Natural killer cell treated with Interleukin-12 subunit alpha and Interleukin-12 subunit beta and Interleukin-15 and Interleukin-18, amount 100 ng/mL, for 72 hours (primary cell): ENCODE measurements around the gene DUSP19. TPM values are rescaled to one million over a fixed set of nuclear protein-coding genes. Genes with fewer than 3 reads are reported as not detected.

Source experiments
- ATAC-seq, 2 donors: fragments of 150-1000 bp; cut with Tn5 transposase in 1 of 2; sonication (Bioruptor Pico), chemical (Tn5 transposase) in 1 of 2; 2 replicates each; pipeline ENCODE4 v1.10.0; 2021
- DNase-seq: peaks from one replicate; pipeline ENCODE4 v3.0.0; 2022; ENCODE audit warnings: low spot score
- H3K27ac Mint-ChIP-seq, 2 donors: 1 replicate in 1 of 2; 2 replicates in 1 of 2; pipeline ENCODE4 v1.8.0; 2022; ENCODE audit warnings: mixed read lengths in 2 of 2, mild to moderate bottlenecking in 1 of 2, moderate library complexity in 1 of 2
- H3K27me3 Mint-ChIP-seq, 2 donors: 1 replicate in 1 of 2; 2 replicates in 1 of 2; pipeline ENCODE4 v1.8.0; 2022; ENCODE audit warnings: mixed read lengths in 2 of 2
- H3K36me3 Mint-ChIP-seq: one replicate; pipeline ENCODE4 v1.8.0; 2022; ENCODE audit warnings: mixed read lengths
- H3K4me1 Mint-ChIP-seq, 2 donors: 1 replicate in 1 of 2; 2 replicates in 1 of 2; pipeline ENCODE4 v1.8.0; 2022; ENCODE audit warnings: low read depth in 2 of 2, mixed read lengths in 2 of 2, mild to moderate bottlenecking in 1 of 2
- H3K4me3 Mint-ChIP-seq: one replicate; pipeline ENCODE4 v1.8.0; 2022; ENCODE audit warnings: mixed read lengths
- H3K9me3 Mint-ChIP-seq: 2 replicates; pipeline ENCODE4 v1.8.0; 2022; ENCODE audit warnings: mixed read lengths
- total RNA-seq, 2 donors: library from RNA; stranded (reverse); gene quantifications; one replicate each; pipeline ENCODE4 v1.2.3, GENCODE V29; 2022

Gene DUSP19
- total RNA-seq, 2 donors from 2014 or later = 1.4 to 1.5 TPM

DNA sequence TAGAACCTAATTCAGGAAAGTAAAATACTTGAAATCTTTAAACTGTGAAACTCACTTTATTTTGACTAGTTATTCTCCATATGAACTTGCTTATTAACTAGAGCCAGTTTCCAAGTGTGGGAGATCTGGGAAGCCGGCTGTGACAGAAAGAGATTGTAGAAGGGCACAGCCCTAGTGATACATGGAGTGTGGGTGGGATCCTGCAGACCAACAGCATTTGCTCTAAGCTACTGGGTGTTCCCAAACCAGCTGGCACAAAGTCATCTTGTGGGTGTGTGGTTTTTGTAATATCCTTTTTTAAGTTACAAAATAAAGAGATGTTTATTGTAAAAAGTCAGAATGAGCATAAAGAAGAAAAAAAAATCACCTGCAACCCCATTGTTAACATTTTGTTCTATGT is 3.4 kb downstream of the DUSP19 start:
- Mint-ChIP-seq H3K4me1 (peaks cover 8 to 12% of the 10 kb centered on the region in 2 donors), H3K27me3 (peaks cover 0 to 3% of the 10 kb centered on the region in 2 donors), H3K27ac (no peak overlapping the region), H3K36me3 (no peaks in the 10 kb centered on the region), H3K4me3 (no peak overlapping the region), H3K9me3 (no peaks in the 10 kb centered on the region)
- no peak for DNase-seq
- no peak for ATAC-seq

- DNase-seq (no peak), ATAC-seq (no peak)
- Mint-ChIP-seq H3K9me3 (no peaks in the 10 kb centered on the region), H3K27ac (no peak overlapping the region), H3K4me3 (no peak overlapping the region), H3K4me1 (no peaks in the 10 kb centered on the region), H3K36me3 (no peaks in the 10 kb centered on the region), H3K27me3 (no peaks in the 10 kb centered on the region)
These were observed 9.5 kb downstream of the DUSP19 start for GRCh38 chr2:183088061-183088460.

DNA sequence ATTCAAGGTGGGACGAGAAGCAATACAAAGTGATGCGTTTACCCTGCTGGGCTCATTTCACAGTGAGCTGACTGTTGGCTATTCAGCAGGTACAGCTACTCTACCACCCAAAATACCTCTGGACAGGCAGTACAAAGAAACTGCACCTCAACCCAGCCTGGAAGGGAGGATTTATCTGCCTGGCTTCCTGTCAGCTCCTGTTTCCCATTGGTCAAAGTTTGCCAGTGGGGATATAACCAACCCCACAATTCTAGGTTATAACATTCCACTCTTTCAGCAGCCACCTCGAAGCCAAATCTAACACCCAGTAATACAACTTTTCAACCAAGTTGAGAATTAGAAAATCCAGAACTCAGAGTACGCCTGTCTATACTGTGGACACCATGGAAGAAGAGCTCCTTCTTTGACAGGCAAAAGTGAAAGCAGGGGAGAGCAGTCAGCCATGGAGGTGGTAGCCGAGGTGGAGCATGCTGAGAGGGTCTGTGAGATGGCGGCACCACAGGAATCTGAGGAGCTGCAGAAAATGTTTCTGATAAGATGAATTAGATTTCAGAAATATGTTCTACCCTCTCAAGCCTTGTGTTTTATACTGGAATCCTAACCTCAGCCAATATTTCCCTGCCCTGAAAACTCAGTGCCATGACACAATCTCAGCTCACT is 10.8 kb downstream of the DUSP19 start:
- H3K27ac Mint-ChIP-seq = no peak overlapping the region
- DNase-seq = no peak
- no peaks in the 10 kb centered on the region for H3K27me3 Mint-ChIP-seq
- H3K9me3 Mint-ChIP-seq = no peaks in the 10 kb centered on the region
- no peaks in the 10 kb centered on the region for H3K36me3 Mint-ChIP-seq
- H3K4me1 Mint-ChIP-seq = no peaks in the 10 kb centered on the region
- ATAC-seq = no peak
- no peak overlapping the region for H3K4me3 Mint-ChIP-seq

- ATAC-seq = no peak
- DNase-seq = no peak
- Mint-ChIP-seq H3K36me3 (no peaks in the 10 kb centered on the region), H3K27me3 (no peaks in the 10 kb centered on the region), H3K4me3 (no peak overlapping the region), H3K27ac (no peak overlapping the region), H3K4me1 (no peaks in the 10 kb centered on the region), H3K9me3 (no peaks in the 10 kb centered on the region)
These were observed 12.9 kb downstream of the DUSP19 start for GRCh38 chr2:183091318-183091953.

DNA sequence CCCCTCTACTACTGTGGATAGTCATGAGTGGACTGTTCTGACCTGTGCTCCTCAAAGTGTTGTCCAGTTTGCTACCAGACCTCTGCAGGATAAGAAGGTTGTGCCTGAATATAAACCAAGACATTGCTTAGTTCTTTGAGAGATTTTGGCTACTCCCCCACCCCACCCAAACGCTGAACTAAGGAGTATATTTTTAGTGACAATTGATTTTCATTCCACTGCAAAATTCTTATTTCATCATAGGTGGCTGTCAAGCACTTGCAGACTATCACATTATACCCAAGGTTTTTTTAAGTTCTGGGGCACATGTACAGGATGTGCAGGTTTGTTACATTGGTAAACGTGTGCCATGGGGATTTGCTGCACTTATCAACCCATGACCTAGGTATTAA is 13.4 kb downstream of the DUSP19 start:
- Mint-ChIP-seq H3K9me3 (no peaks in the 10 kb centered on the region), H3K27ac (no peak overlapping the region), H3K4me3 (no peak overlapping the region), H3K27me3 (no peaks in the 10 kb centered on the region), H3K4me1 (no peaks in the 10 kb centered on the region), H3K36me3 (no peaks in the 10 kb centered on the region)
- ATAC-seq (no peak), DNase-seq (no peak)

GRCh38 chr2:183093857-183094657 is 15.5 kb downstream of the DUSP19 start:
- Mint-ChIP-seq H3K4me1 (no peaks in the 10 kb centered on the region), H3K27me3 (no peaks in the 10 kb centered on the region), H3K36me3 (no peaks in the 10 kb centered on the region), H3K9me3 (no peaks in the 10 kb centered on the region), H3K27ac (no peak overlapping the region), H3K4me3 (no peak overlapping the region)
- no peak for ATAC-seq
- DNase-seq = no peak

GRCh38 chr2:183105402-183106134 is 27.0 kb downstream of the DUSP19 start:
- Mint-ChIP-seq H3K36me3 (no peaks in the 10 kb centered on the region), H3K27me3 (peaks cover 13 to 38% of the 10 kb centered on the region in 2 donors), H3K4me3 (no peak overlapping the region), H3K9me3 (no peaks in the 10 kb centered on the region), H3K27ac (no peak overlapping the region), H3K4me1 (no peaks in the 10 kb centered on the region)
- no peak for DNase-seq
- peak in 1 of 2 donors; percentile 43 for ATAC-seq

DNA sequence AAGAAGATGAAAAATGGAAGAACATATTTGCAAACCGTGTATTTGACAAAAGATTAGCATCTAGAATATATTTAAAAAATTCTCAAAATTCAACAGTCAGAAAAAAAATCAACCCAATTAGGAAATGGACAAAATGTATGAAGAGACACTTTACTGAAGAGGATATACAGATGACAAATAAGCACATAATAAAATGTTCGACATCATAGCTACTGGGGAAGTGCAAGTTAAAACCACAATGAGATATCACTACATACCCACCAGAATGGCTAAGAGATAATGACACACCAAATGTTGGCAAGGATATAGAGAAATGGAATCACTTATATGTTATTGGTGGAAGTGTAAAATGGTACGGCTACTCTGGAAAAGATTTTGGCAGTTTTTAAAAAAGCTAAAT is 34.0 kb downstream of the DUSP19 start:
- H3K9me3 Mint-ChIP-seq = no peaks in the 10 kb centered on the region
- peaks cover 26 to 59% of the 10 kb centered on the region in 2 donors for H3K27me3 Mint-ChIP-seq
- ATAC-seq (no peak), DNase-seq (no peak)
- no peaks in the 10 kb centered on the region for H3K4me1 Mint-ChIP-seq
- no peaks in the 10 kb centered on the region for H3K36me3 Mint-ChIP-seq
- no peak overlapping the region for H3K4me3 Mint-ChIP-seq
- no peak overlapping the region for H3K27ac Mint-ChIP-seq

- DNase-seq (no peak), ATAC-seq (no peak)
- Mint-ChIP-seq H3K9me3 (no peaks in the 10 kb centered on the region), H3K27me3 (peaks cover 31 to 67% of the 10 kb centered on the region in 2 donors), H3K36me3 (no peaks in the 10 kb centered on the region), H3K27ac (no peak overlapping the region), H3K4me3 (no peak overlapping the region), H3K4me1 (no peaks in the 10 kb centered on the region)
These were observed 35.1 kb downstream of the DUSP19 start for GRCh38 chr2:183113630-183114029.

GRCh38 chr2:183117226-183117625 is 38.7 kb downstream of the DUSP19 start:
- no peaks in the 10 kb centered on the region for H3K4me1 Mint-ChIP-seq
- no peaks in the 10 kb centered on the region for H3K36me3 Mint-ChIP-seq
- H3K27ac Mint-ChIP-seq = no peak overlapping the region
- DNase-seq (no peak), ATAC-seq (no peak)
- H3K27me3 Mint-ChIP-seq = peaks cover 44 to 72% of the 10 kb centered on the region in 2 donors
- no peak overlapping the region for H3K4me3 Mint-ChIP-seq
- no peaks in the 10 kb centered on the region for H3K9me3 Mint-ChIP-seq

GRCh38 chr2:183123117-183123958 is 44.8 kb downstream of the DUSP19 start:
- Mint-ChIP-seq H3K4me1 (peaks cover 15 to 25% of the 10 kb centered on the region in 2 donors), H3K4me3 (peak overlapping the region; percentile 97), H3K27me3 (peaks cover 29 to 30% of the 10 kb centered on the region in 2 donors), H3K36me3 (no peaks in the 10 kb centered on the region), H3K9me3 (no peaks in the 10 kb centered on the region), H3K27ac (peak overlapping the region; percentile 93 to 96)
- ATAC-seq (no peak), DNase-seq (no peak)

DNA sequence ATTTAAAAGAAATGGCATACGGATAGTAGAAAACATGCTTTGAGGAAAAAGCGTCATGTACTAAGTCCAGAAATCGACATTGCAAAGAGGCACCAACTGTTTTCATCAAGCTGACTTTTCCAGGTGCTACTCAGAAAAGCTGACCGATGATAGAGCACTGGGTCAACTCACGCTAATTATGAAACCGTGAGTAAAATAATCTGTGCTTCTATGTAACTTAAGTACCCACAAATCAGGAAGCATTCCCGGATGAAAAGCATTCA is 45.3 kb downstream of the DUSP19 start:
- peaks cover 26 to 27% of the 10 kb centered on the region in 2 donors for H3K27me3 Mint-ChIP-seq
- H3K36me3 Mint-ChIP-seq = peaks cover 2% of the 10 kb centered on the region
- H3K9me3 Mint-ChIP-seq = no peaks in the 10 kb centered on the region
- ATAC-seq = peak; percentile 41 to 61
- no peak for DNase-seq
- H3K27ac Mint-ChIP-seq = peak overlapping the region; percentile 93 to 96
- peaks cover 15 to 25% of the 10 kb centered on the region in 2 donors for H3K4me1 Mint-ChIP-seq
- H3K4me3 Mint-ChIP-seq = peak overlapping the region; percentile 97
